Progenitor cell of endocrine pancreas (in vitro differentiated cells): Measurements from ENCODE around the gene PLEKHG5. TPM values are rescaled to one million over a fixed set of nuclear protein-coding genes. Genes with fewer than 3 reads are reported as not detected.

Experiments
- DNase-seq: peaks from one replicate; pipeline ENCODE4 v3.0.0; 2021; ENCODE audit warnings: low spot score; ENCODE audit not compliant: unreplicated experiment
- H3K27ac Mint-ChIP-seq: 2 replicates; pipeline ENCODE4 v1.8.0; 2021; ENCODE audit warnings: mild to moderate bottlenecking, moderate library complexity, mixed read lengths
- H3K27me3 Mint-ChIP-seq: 2 replicates; pipeline ENCODE4 v1.8.0; 2021; ENCODE audit warnings: mixed read lengths
- H3K36me3 Mint-ChIP-seq: 2 replicates; pipeline ENCODE4 v1.8.0; 2022; ENCODE audit warnings: mixed read lengths; ENCODE audit not compliant: insufficient read depth
- H3K4me1 Mint-ChIP-seq: 2 replicates; pipeline ENCODE4 v1.8.0; 2021; ENCODE audit warnings: low read depth, mixed read lengths
- H3K4me3 Mint-ChIP-seq: 2 replicates; pipeline ENCODE4 v1.8.0; 2021; ENCODE audit warnings: low read depth, mild to moderate bottlenecking, moderate library complexity, mixed read lengths
- H3K9me3 Mint-ChIP-seq: 2 replicates; pipeline ENCODE4 v1.8.0; 2021; ENCODE audit warnings: low read depth, mixed read lengths
- CTCF ChIP-seq: fragments of 200-600 bp; sonication (generic); IDR thresholded peaks from one replicate; pipeline ENCODE4 v1.5.0; 2021; ENCODE audit warnings: antibody characterized with exemption, mild to moderate bottlenecking; ENCODE audit not compliant: unreplicated experiment
- total RNA-seq: library from RNA; stranded (reverse); gene quantifications from 2 replicates; pipeline ENCODE4 v1.2.1, GENCODE V29; 2021

Gene PLEKHG5
- total RNA-seq, 1 donor from 2014 or later: 77.0 TPM

- Mint-ChIP-seq H3K9me3 (no peaks in the 10 kb centered on the region), H3K4me1 (peaks cover 25% of the 10 kb centered on the region), H3K36me3 (peaks cover 2% of the 10 kb centered on the region), H3K4me3 (no peak overlapping the region), H3K27ac (peak overlapping the region; percentile 84), H3K27me3 (no peaks in the 10 kb centered on the region)
- no peak for TF ChIP-seq CTCF
- no peak for DNase-seq
Measured at GRCh38 chr1:6481820-6482219, 9.6 kb downstream of the PLEKHG5 start.

GRCh38 chr1:6477039-6477820 lies 14.2 kb downstream of the PLEKHG5 start:
- Mint-ChIP-seq H3K9me3 (no peaks in the 10 kb centered on the region), H3K27me3 (no peaks in the 10 kb centered on the region), H3K36me3 (peaks cover 7% of the 10 kb centered on the region), H3K27ac (peak overlapping the region; percentile 98), H3K4me3 (no peak overlapping the region), H3K4me1 (peaks cover 23% of the 10 kb centered on the region)
- DNase-seq: no peak
- TF ChIP-seq CTCF: no peak

- peak overlapping the region; percentile 46 for H3K4me3 Mint-ChIP-seq
- peaks cover 7% of the 10 kb centered on the region for H3K36me3 Mint-ChIP-seq
- H3K9me3 Mint-ChIP-seq: no peaks in the 10 kb centered on the region
- H3K4me1 Mint-ChIP-seq: peaks cover 23% of the 10 kb centered on the region
- TF ChIP-seq CTCF: no peak
- DNase-seq: no peak
- peak overlapping the region; percentile 98 for H3K27ac Mint-ChIP-seq
- H3K27me3 Mint-ChIP-seq: no peaks in the 10 kb centered on the region
Measured at GRCh38 chr1:6476483-6476882, 15.0 kb downstream of the PLEKHG5 start.

GRCh38 chr1:6475381-6476133 lies 15.9 kb downstream of the PLEKHG5 start:
- peak; percentile 94 for TF ChIP-seq CTCF
- Mint-ChIP-seq H3K4me3 (no peak overlapping the region), H3K27me3 (no peaks in the 10 kb centered on the region), H3K36me3 (peaks cover 7% of the 10 kb centered on the region), H3K27ac (no peak overlapping the region), H3K4me1 (peaks cover 23% of the 10 kb centered on the region), H3K9me3 (no peaks in the 10 kb centered on the region)
- DNase-seq: peak; percentile 72

GRCh38 chr1:6474815-6475282 lies 16.6 kb downstream of the PLEKHG5 start:
- Mint-ChIP-seq H3K27ac (no peak overlapping the region), H3K27me3 (no peaks in the 10 kb centered on the region), H3K9me3 (no peaks in the 10 kb centered on the region), H3K4me3 (no peak overlapping the region), H3K4me1 (peaks cover 23% of the 10 kb centered on the region), H3K36me3 (peaks cover 8% of the 10 kb centered on the region)
- DNase-seq: no peak
- TF ChIP-seq CTCF: no peak
